GM12891 (cell line): Measurements from ENCODE around the gene TRAF1.

Experiments used
- DNase-seq: peaks from one replicate; pipeline ENCODE4 v3.0.0; 2011; ENCODE audit warnings: low spot score; ENCODE audit not compliant: insufficient read length
- FAIRE-seq: peaks from 2 replicates; lab custom pipeline; 2011; peaks lifted over from hg19 to GRCh38; lab: Jason Lieb, UNC
- PAX5 ChIP-seq: IDR thresholded peaks from 2 replicates; pipeline ENCODE4 v1.6.1; 2011; ENCODE audit warnings: low read length, moderate library complexity, mild to moderate bottlenecking; ENCODE audit not compliant: insufficient read depth, severe bottlenecking
- POLR2A ChIP-seq: IDR thresholded peaks from 2 replicates; pipeline ENCODE4 v1.6.1; 2011; ENCODE audit warnings: low read depth, low read length, control low read depth
- POLR2AphosphoS5 ChIP-seq: IDR thresholded peaks from 2 replicates; pipeline ENCODE4 v1.6.1; 2011; ENCODE audit warnings: low read depth, low read length, control low read depth
- POU2F2 ChIP-seq: IDR thresholded peaks from 2 replicates; pipeline ENCODE4 v1.6.1; 2011; ENCODE audit warnings: low read depth, mild to moderate bottlenecking, control low read depth, low read length, moderate library complexity
- SPI1 ChIP-seq: IDR thresholded peaks from 2 replicates; pipeline ENCODE4 v1.6.1; 2011; ENCODE audit warnings: low read depth, low read length, control low read depth
- TAF1 ChIP-seq: IDR thresholded peaks from 2 replicates; pipeline ENCODE4 v1.6.1; 2011; ENCODE audit warnings: low read depth, low read length, control low read depth

The TRAF1 gene

GRCh38 chr9:120923620-120924328, 2.8 kb downstream of the TRAF1 start:
- TF ChIP-seq POLR2A: peak; percentile 59
- no peak for TF ChIP-seq SPI1
- TF ChIP-seq POLR2AphosphoS5: peak; percentile 82
- no peak for FAIRE-seq

DNA sequence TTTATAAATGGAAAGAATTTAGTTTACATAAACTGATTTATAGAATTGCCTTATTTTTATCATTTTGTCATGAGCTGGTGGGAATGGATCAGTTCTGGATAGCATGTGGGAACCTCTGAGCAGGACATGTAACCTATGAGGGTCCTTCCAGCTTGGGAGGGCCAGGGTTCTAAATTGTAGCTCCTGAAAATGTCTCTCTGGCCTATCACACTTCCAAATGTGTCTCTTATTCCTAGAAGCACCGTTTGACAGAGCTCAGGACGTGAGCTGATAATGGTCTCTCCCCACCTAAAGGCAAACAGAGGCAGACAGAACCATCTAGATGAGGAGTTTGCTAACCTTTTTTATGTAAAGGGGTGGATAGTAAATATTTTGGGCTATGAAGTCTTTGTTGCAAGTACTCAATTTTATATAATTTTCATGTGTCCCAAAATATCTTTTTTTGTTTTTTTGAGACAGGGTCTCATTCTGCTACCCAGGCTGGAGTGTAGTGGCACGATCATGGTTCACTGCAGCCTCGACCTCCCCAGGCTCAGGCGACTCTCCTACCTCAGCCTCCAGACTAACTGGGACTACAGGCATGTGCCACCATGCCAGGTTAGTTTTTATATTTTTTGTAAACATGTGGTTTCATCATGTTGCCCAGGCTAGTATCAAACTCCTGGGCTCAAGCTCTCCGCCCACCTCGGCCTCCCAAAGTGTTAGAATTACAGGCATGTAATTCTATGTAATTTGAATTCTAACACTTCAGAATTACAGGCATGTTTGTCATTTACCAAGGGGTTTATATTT, 4.0 kb downstream of the TRAF1 start:
- no peak for FAIRE-seq
- TF ChIP-seq TAF1: no peak
- TF ChIP-seq POLR2A: peak; percentile 67
- no peak for TF ChIP-seq PAX5
- peak; percentile 46 for TF ChIP-seq POLR2AphosphoS5

More at GRCh38 chr9:120923620-120924328, 2.8 kb downstream of the TRAF1 start:
- DNase-seq: no peak

GRCh38 chr9:120921661-120922181, 4.9 kb downstream of the TRAF1 start:
- no peak for TF ChIP-seq PAX5
- peak; percentile 32; the same call in 1 of the 2 replicates for TF ChIP-seq TAF1
- TF ChIP-seq SPI1: no peak
- TF ChIP-seq POLR2AphosphoS5: peak; percentile 88
- 0 out of 2 replicates have a peak, but pooled peaks have one; percentile 32 for TF ChIP-seq POU2F2
- peak; percentile 73; the same call in 1 of the 2 replicates for TF ChIP-seq POLR2A
- DNase-seq: no peak
- no peak for FAIRE-seq

More for the DNA sequence above, 4.0 kb downstream of the TRAF1 start:
- no peak for DNase-seq

DNA sequence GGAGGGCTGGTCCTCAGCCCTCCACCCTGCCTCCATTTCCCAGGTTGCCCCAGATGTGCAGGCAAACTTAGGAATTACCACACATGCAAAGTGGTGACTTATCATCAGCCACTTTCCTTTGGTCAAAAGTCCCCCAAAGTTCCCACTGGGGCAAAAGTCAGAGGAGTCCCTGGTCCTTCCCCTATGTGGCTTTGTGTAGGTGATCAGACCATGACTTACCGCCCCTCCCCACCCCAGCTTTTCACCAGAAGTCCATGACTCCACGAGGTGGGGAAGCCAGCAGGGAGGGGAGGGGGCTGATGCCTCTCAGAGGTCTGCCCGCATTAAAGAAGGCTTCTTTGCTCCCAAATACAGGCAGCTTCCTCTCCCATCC, 5.8 kb downstream of the TRAF1 start:
- DNase-seq (no peak), FAIRE-seq (no peak)
- TF ChIP-seq POU2F2 (peak; percentile 81), PAX5 (no peak), POLR2AphosphoS5 (peak; percentile 70; the same call in 1 of the 2 replicates), POLR2A (peak; percentile 62; the same call in 1 of the 2 replicates)

DNA sequence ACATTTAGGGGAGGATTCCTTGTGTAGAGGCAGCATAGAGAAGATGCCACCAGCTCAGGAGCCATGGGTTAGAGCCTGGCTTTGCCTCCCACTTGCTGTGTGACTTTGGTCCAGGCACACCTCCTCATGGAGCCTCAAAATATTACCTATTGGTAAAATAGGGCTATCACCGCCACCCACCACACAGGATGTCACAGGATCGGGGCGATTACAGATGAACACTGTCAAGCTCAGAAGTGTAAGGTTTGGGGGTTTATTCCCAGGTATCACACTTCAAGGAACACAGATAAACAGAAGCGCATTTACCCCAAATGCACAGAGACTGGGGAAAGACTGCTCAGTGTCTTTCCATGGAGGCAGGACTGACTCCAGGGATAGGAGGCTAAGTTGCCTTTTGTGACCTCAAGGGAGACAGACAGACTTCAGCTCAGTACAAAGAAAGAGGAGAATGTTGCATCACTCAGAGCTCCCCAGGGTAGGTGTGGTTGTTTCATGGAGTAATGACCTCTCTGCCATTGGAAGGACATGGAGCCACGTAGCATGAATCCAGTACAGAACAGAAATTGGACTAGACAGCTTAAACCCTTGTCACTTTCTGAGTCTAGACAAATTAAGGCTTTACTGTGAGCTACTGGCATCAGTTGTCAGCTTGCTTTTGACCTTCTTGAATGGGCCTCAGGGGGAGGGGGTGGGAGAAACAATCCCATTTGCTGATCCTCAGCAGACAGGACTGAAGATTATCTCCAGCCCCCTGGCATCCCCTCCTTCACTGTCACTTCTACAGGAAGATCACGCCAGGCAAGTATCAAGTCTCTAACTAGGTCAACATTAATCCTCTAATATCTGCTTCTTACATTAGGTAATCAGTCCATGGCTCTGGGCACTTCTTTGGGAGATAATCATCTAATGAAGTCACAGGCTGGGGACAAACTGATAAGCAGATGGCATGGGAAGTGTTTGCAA, 6.5 kb downstream of the TRAF1 start:
- no peak for TF ChIP-seq POU2F2
- TF ChIP-seq PAX5: no peak
- no peak for TF ChIP-seq SPI1
- peak; percentile 13; the same call in 1 of the 2 replicates for TF ChIP-seq POLR2A
- no peak for TF ChIP-seq TAF1
- no peak; the same call in 1 of the 2 replicates for TF ChIP-seq POLR2AphosphoS5
- no peak for FAIRE-seq
- no peak for DNase-seq

DNA sequence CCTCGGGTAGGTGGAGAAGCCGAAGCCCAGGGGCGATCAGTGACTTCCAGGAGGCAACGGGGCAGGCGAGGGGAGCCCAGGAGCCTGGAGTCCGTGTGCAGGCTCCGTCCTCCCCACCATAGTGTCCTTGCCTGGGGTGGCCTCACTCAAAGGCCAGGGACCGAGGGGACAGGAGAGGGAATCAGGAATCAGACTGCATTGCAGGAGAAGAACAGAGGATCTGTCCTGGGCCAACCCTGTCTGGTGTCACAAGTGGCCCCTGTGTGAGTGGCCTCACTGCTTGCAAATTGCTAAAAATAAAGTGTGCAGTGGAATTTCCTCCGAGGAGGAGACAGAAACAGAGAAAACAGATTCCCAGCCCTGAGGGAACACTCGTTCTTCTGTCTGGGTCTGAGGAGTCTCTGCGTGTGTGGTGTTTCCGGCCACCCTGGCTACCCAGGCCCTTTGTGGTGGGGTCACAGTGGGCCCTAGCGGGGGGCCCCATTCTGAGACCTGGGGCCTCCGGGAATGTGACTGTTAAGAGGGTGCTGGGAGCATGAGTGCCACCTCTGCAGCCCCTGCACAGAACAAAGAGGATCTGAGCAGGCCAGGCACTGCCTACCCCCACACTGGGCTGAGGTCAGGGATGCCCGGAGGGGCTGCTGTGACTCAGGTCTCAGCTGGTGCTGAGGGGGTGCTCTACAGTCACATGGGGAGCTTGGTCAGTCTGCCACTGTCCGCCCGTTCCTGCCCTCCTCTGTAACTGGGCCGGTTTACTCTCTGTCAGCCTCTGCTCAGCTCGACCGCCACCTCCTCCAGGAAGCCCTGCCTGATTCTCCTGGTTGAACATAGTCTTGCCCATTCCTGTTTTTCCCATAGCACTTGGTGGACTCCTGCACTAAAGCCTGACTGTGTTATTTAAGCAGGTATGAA, 7.4 kb downstream of the TRAF1 start:
- DNase-seq (no peak), FAIRE-seq (no peak)
- no peak for TF ChIP-seq PAX5
- no peak for TF ChIP-seq TAF1
- no peak for TF ChIP-seq POU2F2
- TF ChIP-seq POLR2A: no peak
- TF ChIP-seq POLR2AphosphoS5: 0 out of 2 replicates have a peak, but pooled peaks have one; percentile 28

- no peak for DNase-seq
- no peak for FAIRE-seq
- no peak; the same call in 1 of the 2 replicates for TF ChIP-seq POLR2AphosphoS5
- 0 out of 2 replicates have a peak, but pooled peaks have one; percentile 32 for TF ChIP-seq POU2F2
- TF ChIP-seq SPI1: no peak
Measured at GRCh38 chr9:120917929-120918762, 8.4 kb downstream of the TRAF1 start.
